Liver (tissue), 4 donors: ENCODE measurements around the gene KRTAP5-4. TPM values are rescaled to one million over a fixed set of nuclear protein-coding genes. Genes with fewer than 3 reads are reported as not detected.

Experiments
- polyA plus RNA-seq, 2 donors: library from polyadenylated mRNA; stranded (reverse) in 1 of 2; unstranded in 1 of 2; fragments of 200-250 nt in 1 of 2; fragments of >200 nt in 1 of 2; fragmentation: Nextera tagmentation in 1 of 2; extraction: Ambion mirVana in 1 of 2; gene quantifications; one replicate each; pipeline versions ENCODE4 v1.2.1 to v1.2.3, GENCODE V29; 2013 to 2015
- total RNA-seq, 2 donors: library from RNA; depleted of rRNA; stranded (reverse); fragments of >200 nt; gene quantifications; one replicate each; pipeline ENCODE4 v1.2.3, GENCODE V29; 2014
- donor health status: healthy.
- donor health status: healthy.
- donor health status: healthy.

KRTAP5-4 gene
- total and polyA plus RNA-seq, 4 donors: not detected

Other genes starting within 250 kb of the KRTAP5-4 start
- gene BRSK2, start 232.2 kb downstream of the KRTAP5-4 start, total RNA-seq: under 1 TPM; 0.05 to 0.17 TPM
- not detected for gene BRSK2, start 232.2 kb downstream of the KRTAP5-4 start, polyA plus RNA-seq
- 10 to 100 TPM; 14.2 to 18.5 TPM for gene MOB2, start 135.4 kb downstream of the KRTAP5-4 start, total RNA-seq
- 10 to 100 TPM in 1 of 2 donors, 1 to 10 TPM in 1; 8.3 to 15.5 TPM for gene MOB2, start 135.4 kb downstream of the KRTAP5-4 start, polyA plus RNA-seq
- under 1 TPM; 0.09 to 0.33 TPM for gene DUSP8, start 49.9 kb downstream of the KRTAP5-4 start, total RNA-seq
- under 1 TPM; 0.06 to 0.33 TPM for gene DUSP8, start 49.9 kb downstream of the KRTAP5-4 start, polyA plus RNA-seq
- gene KRTAP5-1, start 36.9 kb downstream of the KRTAP5-4 start, total RNA-seq: not detected
- not detected for gene KRTAP5-1, start 36.9 kb downstream of the KRTAP5-4 start, polyA plus RNA-seq
- not detected for gene KRTAP5-2, start 23.8 kb downstream of the KRTAP5-4 start, total RNA-seq
- gene KRTAP5-2, start 23.8 kb downstream of the KRTAP5-4 start, polyA plus RNA-seq: under 1 TPM in 1 of 2 donors, not detected in 1; 0.08 TPM
- not detected for gene KRTAP5-3, start 13.7 kb downstream of the KRTAP5-4 start, total RNA-seq
- not detected for gene KRTAP5-3, start 13.7 kb downstream of the KRTAP5-4 start, polyA plus RNA-seq
- not detected for gene KRTAP5-5, start 7.6 kb upstream of the KRTAP5-4 start, total RNA-seq
- not detected for gene KRTAP5-5, start 7.6 kb upstream of the KRTAP5-4 start, polyA plus RNA-seq
- under 1 TPM in 1 of 2 donors, not detected in 1; 0.84 TPM for gene KRTAP5-6, start 75.1 kb upstream of the KRTAP5-4 start, total RNA-seq
- gene KRTAP5-6, start 75.1 kb upstream of the KRTAP5-4 start, polyA plus RNA-seq: 1 to 10 TPM in 1 of 2 donors, not detected in 1; 1.2 TPM
- gene IFITM10, start 128.5 kb upstream of the KRTAP5-4 start, total RNA-seq: 1 to 10 TPM in 1 of 2 donors, under 1 TPM in 1; 0.65 to 8.5 TPM
- gene IFITM10, start 128.5 kb upstream of the KRTAP5-4 start, polyA plus RNA-seq: 1 to 10 TPM in 1 of 2 donors, under 1 TPM in 1; 0.14 to 2.9 TPM
- 100 to 1,000 TPM; 310 to 374 TPM for gene CTSD, start 141.8 kb upstream of the KRTAP5-4 start, total RNA-seq
- 100 to 1,000 TPM; 731 to 814 TPM for gene CTSD, start 141.8 kb upstream of the KRTAP5-4 start, polyA plus RNA-seq
- gene SYT8, start 212.9 kb upstream of the KRTAP5-4 start, total RNA-seq: under 1 TPM; 0.17 to 0.28 TPM
- under 1 TPM; 0.43 to 0.99 TPM for gene SYT8, start 212.9 kb upstream of the KRTAP5-4 start, polyA plus RNA-seq
- under 1 TPM in 1 of 2 donors, not detected in 1; 0.28 TPM for gene TNNI2, start 216.8 kb upstream of the KRTAP5-4 start, total RNA-seq
- gene TNNI2, start 216.8 kb upstream of the KRTAP5-4 start, polyA plus RNA-seq: under 1 TPM in 1 of 2 donors, not detected in 1; 0.22 TPM
- gene LSP1, start 230.9 kb upstream of the KRTAP5-4 start, total RNA-seq: 1 to 10 TPM; 5.0 to 7.7 TPM
- gene LSP1, start 230.9 kb upstream of the KRTAP5-4 start, polyA plus RNA-seq: 1 to 10 TPM; 5.2 to 6.3 TPM